T-helper 2 cell treated with Interferon-gamma antibody and Interleukin-4, amounts not matched to agents 100 ng/mL and 5 ng/mL, for 36 hours (primary cell): ENCODE data around the gene BCORL1. TPM values are rescaled to one million over a fixed set of nuclear protein-coding genes. Genes with fewer than 3 reads are reported as not detected.

Source experiments
- intact Hi-C: fragments of 100-400 bp; cut with micrococcal nuclease; formaldehyde crosslinking; loops from one replicate; pipeline ENCODE4 v1.15.1; 2023
- total RNA-seq: library from RNA; stranded (reverse); gene quantifications from 2 replicates; pipeline ENCODE4 v1.2.3, GENCODE V29; 2022

BCORL1 gene
- total RNA-seq, 1 donor from 2014 or later = 7.4 TPM

DNA sequence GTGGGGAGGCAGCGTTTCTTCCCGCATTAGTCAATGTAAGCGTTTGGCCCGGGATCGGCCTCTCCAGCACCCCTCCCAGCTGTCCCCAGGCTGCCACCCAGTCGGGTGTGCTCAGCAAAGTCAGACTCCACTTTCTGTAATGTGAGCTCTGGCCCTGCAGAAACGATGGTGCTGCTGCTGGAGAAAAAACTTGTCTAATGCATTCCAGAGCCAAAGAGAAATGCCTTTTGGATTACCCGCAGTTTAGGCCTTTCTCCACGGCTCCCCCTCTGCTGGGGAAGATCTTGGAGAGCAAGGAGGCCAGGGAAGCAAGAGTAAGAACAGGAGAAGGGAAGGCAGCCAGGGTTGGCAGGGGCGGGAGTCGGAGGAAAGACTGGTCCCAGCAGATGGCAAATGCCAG lies 72.7 kb downstream of the BCORL1 start:
- intact Hi-C loops = no loop called here

DNA sequence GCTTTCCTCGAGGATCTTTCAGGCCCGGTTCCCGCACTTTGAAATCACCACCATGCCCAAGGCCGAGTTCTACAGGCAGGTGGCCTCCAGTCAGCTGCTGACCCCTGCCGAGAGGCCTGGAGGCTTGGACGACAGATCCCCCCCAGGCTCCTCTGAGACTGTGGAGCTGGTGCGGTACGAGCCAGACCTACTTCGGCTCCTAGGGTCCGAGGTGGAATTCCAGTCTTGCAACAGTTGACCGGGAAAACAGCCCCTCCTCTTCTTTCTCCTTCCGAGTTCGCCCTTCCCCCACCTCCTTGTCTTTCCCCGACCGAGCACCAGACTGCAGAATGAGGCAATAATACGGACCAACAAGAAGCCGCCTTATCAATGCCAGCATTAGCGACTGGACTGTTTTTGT lies 73.5 kb downstream of the BCORL1 start:
- intact Hi-C loops = no loop called here

DNA sequence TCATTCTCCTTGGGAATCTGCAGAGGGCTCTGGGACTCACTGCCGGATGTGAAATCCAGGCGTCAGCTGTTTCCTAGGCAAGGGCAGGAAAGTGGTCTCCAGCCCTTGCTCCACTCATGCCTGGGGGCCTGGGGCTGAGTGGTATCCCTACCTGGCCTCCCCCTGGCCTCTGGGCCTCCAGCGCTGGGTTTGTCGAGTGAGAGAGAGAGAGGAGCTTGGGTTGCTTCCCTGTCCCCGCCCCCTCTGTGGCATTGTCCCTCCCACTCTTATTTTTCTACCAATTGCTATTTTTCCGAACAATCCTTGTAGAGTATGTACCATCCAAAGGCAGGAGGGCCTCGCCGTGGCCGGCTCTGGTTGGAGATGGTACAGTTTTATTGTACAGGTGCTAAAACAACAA lies 74.8 kb downstream of the BCORL1 start:
- intact Hi-C loops = no loop called here

DNA sequence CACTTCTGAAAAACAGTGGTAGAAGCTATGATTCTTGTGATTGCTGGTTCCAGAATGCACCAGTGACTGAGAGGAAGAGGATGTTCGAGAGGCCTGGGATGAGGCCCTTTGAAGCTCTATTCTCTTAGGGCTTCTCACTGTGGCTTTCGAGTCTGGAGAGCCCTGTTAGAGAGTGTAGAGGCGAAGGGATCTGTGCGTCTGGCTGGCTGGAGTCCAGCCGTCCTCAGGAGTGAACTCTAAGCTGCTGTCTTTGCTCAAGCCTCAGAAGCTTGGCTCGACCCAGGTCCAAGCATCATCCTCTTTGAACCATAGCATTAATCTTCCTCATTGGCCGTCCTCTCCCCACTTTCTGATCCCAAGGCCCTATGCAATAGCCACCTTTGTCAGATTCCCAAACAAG lies 76.2 kb downstream of the BCORL1 start:
- intact Hi-C loops = no loop called here

DNA sequence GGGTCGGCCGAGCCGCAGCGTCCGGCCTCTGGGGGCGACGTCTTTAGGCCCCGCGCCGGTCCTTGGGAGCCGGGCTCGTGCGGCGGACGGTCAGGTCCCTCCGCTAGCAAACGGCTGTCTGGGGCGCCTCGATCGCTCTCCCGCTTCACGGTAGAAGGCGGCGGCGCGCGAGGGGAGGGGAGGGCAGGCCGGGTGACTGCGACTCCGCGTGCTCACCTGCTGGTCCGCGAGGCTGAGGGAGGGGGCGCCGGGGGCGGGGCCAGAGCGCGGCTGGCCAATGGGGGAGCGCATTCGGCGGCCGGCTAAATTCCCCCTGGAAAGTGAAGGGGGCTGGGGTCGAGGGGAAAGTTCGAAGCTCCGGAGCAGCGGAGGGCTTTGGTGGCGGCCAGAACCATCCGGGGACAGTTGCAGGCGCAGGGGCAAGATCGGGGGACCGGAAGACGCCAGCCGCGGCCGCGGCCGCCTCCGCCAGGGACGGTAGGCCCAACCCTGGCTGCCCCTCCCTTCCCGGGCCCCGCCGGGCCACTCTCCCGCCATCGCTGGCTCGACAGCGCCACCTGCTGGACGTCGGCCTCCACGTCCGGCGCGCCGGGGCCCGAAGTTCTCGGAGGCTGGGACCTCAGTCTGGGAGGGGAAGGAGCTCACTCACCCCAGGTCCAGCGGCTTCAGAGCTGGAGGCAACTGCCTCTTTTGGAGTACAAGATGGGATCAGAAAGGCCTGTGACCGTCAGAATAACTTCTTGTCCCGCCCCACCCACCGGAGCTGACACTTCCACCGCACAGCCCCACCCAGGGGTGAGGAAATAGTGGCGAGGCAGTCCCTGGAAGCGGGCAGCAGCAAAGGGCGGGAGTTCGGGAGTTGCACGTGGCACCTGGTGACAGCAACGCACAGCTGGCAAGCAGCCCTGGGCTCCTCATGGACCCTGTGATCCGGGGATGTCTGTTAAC lies 78.0 kb downstream of the BCORL1 start:
- intact Hi-C loops = loop anchor here (1.0 to 5.0 kb wide), 4 partner anchors 38 to 453 kb away; partner anchors contain the start of gene UTP14A

DNA sequence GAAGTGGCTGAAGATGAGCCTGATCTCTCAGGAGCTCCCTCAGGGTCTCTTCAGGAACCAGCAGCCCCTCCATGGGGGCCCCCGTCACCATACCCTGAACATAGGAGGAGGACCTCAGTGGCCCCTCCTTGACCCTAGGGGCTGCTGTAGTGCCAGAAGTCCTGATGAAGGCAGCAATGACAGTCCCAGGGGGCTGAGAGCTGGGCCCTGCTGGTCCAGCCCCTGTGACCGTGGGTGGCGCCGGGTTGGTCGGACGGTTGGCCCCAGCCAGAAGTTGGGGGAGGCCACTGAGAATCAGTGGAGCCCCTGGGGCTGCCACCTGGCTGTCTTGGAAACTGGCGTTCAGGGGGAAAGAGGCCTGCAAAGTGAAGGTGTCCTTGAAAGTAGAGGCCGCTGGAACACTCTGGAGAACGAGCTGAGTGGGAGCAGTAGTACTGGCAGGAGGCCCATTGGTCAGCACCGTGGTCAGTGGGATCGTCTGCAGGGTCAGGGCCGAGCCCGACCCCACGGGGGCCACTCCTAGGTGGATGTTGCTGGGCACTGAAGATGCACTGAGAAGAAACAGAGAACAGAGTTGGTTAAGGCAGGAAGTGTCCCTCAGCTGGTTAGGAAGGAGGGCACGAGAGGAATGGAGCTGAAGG lies 84.7 kb downstream of the BCORL1 start:
- intact Hi-C loops = no loop called here

DNA sequence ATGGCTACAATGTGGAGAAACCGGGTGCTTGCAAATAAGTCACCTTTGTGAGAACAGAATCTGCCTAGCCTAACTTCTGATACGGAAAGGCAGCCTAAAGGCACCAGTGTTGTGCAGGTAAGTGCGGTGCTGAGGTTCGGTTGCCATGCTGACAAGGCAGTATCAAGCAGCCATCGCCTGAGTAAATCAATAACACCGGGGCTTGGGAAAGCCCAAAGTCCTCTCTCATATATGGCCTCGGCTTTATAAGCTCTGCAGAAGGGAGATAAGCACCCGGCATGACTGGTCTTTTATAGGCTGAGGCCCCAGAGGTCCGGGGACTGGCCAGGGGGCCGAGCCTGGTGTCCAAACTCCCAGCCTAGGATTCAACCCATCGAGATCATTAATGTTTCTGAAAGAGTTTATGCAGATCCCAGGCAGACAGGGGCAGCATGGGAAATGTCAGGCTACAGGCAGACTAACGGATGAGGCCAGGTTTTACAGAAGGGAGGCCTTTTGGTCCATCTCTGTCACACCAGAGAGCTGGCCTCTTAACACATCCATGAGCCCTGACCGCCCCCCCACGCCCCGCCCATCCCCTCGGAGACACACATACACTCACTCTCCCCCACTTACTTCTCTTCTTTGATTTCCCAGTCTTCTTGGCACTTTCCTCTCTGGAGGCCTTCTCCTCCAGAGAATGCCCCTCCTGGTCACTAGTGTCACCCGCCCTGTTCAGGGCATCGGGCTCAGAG lies 89.3 kb downstream of the BCORL1 start:
- intact Hi-C loops = no loop called here

DNA sequence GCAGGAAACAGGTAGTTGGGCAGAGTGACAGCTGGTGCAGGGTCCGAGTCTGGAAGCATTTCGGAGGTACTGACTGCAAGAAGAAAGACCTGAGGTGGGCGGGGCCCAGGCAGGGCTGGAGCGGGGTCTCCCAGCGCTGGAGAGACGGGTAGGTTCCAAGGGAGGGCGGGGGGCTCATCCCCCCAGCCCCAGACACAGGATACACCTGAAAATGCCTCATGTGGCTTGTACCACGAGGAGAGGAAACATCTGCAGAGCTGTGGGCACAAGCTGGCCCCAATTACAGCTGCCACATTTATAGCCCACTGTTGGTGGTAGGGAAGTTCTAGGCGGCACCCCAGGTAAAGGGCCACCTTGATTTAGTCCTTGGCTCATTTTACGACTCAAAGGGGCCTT lies 89.9 kb downstream of the BCORL1 start:
- intact Hi-C loops = no loop called here

DNA sequence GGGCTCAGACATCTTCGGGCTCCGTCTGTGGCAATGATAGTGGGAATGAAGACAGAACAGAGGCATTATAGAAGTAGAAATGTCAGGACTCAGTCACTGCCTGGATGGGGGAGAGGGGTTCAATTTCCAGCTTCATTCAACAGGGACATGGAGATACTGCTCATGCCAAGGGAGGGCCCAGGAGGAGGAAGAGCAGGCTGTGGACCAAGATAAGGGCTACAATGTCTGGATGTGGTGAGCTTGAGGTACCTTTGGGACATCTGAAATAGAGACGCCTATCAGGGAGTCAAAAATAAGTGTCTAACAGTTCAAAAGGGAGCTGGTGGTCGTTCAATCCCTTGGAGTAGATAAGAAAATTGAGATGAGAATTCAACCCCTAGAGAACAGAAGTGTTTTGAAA lies 93.3 kb downstream of the BCORL1 start:
- intact Hi-C loops = no loop called here

DNA sequence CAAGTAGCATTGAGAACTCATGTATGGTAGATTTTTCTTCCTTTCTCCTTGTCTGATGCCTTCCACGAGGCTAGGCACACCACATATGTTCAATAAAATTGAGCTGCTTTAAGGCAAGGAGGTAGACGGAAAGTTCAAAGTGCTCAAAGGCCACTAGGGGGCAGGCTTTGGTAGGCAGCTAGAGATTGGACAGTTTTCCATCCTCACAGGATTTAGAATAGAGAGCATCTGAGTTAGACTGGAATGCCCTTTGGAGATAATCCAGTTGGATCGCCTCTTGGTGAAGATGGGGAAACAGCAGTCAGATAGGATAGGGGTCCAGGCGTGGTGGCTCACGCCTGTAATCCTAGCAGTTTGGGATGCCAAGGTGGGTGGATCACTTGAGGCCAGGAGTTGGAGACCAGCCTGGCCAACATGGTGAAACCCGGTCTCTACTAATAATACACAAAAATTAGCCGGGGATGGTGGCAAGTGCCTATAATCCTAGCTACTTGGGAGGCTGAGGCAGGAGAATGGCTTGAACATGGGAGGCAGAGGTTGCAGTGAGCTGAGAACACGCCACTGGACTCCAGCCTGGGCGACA lies 97.5 kb downstream of the BCORL1 start:
- intact Hi-C loops = loop anchor here (10.0 kb wide), 2 partner anchors 255 to 305 kb away; partner anchors contain the start of genes SASH3 and SLC25A14

DNA sequence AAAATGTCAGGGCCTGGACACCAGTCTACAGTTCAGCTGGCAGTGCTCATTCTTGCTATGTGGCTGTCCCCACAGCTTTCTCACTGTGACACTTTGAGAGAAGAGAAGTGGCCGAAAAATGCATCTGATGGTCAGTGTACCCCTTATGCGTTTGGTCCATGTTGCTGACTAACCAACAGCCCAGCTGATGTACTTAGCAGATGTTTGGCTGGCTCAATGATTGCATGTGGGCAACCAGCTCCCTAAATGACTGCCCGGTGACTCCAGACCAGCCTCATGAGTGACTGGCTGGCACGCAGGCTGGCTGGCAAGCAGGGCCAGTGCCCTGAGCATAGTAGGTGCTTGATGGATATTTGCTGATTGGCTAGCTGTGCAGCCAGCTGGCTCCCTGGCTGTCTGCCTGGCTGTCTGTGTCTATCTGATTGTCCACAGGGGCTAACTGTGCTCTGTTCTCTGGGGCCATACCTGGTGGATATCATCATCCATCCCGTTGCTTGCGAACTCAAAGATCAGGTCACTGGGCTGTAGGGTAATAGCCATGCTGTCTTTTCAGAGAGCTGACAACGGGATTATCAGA lies 98.4 kb downstream of the BCORL1 start:
- intact Hi-C loops = loop anchor here (10.0 kb wide), 2 partner anchors 254 to 306 kb away; partner anchors contain the start of genes SASH3 and SLC25A14

DNA sequence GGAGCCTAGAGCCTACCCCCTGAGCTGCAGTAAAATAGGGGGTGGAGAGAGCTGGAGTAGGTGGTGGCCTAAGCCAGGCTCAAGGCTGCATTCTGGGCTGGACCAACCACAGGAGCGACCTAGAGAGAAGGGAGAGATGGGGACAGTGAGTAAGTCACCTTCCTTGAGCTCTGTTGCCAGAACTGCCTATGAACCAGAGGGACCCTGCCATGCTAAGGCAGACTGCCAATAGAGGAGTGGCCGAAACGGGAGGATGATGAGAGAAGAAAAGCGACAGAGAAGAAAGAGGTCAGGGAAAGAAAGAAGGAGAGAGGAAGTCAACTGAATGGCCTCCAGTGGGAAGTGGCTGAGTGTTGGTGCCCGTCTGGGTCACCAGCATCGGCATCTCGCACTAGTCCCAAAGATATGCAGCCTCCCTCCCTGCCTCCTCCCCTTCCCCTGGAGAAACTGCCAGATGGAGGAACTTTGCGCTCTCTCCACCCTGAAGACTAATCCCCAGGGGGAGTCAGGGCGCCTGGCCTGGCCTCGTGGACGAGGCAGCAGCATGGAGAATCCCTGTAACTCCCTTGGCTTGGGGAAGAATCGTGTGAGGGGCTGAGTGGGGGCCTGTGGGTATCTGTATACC lies 99.1 kb downstream of the BCORL1 start:
- intact Hi-C loops = loop anchor here (1.0 to 10.0 kb wide), 9 partner anchors 11 to 307 kb away; partner anchors contain the start of genes AIFM1, BCORL1, SASH3 and SLC25A14

DNA sequence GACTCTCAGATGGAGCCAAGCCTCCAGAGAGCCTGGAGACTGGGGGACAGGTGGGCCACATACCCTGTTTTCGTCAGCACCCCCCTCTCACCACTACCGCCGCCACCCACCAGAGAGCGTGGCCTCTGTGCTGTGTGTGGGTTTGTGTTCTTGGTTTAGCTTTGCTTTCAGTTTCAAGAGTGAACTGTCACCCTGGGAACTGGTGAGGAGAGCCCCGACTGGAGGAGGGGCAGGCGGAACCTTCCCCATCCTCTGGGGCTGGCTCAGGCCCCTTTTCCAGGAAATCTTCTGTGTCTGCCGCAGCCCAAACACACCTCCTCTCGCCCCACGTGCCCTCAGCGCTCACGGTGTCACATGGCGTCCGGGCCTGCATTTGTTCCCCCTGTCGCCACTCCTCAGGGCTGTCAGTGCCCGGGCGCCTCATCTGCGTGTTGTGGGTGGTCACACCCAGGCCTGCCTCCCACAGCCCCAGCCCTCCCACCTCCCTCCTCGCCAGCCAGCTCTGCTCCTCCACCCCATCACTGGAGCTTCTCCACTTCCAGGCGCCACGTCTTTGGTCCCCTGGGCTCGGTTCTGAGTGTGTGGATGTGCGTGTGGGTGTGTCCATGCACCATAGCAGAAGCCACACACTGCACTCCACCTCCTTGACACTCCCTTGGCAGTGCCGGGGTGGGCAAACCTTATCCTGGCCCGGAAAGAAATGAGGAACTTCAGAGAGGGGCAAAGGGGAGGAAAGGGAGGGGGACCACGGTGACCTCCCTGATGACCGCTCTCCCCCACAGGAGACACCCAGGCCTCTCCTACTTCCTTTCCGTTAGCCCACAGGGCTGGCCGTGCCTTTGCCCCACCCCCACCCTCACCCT lies 100.0 kb downstream of the BCORL1 start:
- intact Hi-C loops = loop anchor here (1.0 to 10.0 kb wide), 9 partner anchors 10 to 308 kb away; partner anchors contain the start of genes AIFM1, BCORL1, SASH3 and SLC25A14

DNA sequence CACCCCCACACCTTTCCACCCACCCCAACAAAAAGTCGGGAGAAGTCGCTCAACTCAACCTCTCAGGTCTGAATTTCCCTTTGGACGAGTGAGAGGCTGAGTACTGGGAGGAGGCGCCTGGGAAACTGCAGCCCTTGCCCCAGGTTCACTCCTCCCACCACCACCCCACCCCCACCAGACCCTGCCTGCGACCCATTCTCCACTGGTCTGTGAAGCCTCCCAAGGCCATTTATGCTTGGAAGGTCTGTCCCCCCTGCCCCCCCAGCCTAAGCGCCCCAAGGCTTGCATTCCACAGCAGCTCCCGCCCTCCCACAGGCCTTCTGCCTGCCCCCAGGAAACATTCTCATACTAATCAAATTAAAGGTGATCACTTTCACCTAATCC lies 100.7 kb downstream of the BCORL1 start:
- intact Hi-C loops = loop anchor here (2.0 to 10.0 kb wide), 3 partner anchors 186 to 308 kb away; partner anchors contain the start of genes SASH3, SLC25A14 and ZNF280C

DNA sequence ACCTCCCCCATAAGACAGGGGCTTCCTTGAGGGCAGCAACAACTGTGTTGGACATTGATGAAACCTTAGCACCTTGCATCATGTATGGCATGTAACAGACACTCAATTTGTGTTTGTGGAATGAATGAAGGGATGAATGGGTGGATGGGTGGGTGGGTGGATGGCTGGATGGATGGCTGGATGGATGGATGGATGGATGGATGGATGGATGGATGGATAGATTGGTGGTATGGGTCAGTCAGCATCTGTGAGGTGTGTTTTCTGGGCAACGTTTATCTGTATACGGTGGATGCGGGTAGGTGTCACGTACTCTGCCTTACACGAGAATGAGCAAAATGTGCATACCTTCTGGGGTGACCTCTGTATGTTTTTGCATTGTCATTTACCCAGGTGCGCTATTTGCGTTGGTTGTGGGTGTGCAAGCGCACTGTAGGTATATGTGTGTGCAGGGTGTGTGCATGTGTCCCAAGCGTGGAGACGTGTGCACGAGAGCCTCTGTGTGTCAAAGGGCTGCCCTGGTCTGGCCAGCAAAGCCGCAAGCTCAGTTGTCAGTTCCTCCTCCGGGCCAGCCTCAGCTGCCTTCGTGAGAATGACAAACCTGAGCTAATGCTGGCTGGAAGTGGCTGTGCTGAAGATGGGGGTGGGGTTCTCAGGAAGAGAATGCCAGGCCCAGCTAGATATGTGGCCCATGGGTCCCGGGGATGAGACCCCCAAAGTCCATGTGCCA lies 101.4 kb downstream of the BCORL1 start:
- intact Hi-C loops = loop anchor here (2.0 to 10.0 kb wide), 3 partner anchors 185 to 309 kb away; partner anchors contain the start of genes SASH3, SLC25A14 and ZNF280C

DNA sequence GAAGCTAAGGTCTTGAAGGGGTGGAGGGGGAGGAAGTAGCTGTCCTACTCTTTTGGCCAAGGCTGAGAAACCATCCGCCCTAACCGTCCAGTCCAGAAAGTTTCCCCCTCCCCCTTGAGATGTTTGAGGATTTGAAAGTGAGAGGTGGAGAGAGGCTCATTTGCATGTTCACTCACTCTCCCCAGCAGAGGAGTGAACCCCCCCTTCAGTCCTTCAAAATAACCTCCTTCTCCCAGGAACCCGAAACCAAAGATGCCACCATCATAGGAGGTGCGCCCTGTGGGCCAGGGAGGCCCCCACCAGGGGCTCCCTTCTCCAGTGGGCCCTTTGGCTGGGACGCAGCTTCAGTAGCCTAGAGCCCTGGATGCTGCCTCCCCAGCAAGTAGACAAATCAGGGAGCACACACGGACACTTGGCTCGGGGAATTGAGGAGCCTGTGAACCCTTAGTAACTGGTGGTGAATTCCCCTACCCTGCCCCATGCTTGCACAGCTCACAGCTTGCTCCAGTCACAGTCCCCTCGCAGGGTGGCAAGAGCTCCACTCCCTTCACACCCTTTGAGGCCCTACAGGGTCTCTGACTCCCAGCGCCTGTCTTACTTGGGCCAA lies 102.3 kb downstream of the BCORL1 start:
- intact Hi-C loops = loop anchor here (10.0 kb wide), 2 partner anchors 250 to 310 kb away; partner anchors contain the start of genes SASH3 and SLC25A14

DNA sequence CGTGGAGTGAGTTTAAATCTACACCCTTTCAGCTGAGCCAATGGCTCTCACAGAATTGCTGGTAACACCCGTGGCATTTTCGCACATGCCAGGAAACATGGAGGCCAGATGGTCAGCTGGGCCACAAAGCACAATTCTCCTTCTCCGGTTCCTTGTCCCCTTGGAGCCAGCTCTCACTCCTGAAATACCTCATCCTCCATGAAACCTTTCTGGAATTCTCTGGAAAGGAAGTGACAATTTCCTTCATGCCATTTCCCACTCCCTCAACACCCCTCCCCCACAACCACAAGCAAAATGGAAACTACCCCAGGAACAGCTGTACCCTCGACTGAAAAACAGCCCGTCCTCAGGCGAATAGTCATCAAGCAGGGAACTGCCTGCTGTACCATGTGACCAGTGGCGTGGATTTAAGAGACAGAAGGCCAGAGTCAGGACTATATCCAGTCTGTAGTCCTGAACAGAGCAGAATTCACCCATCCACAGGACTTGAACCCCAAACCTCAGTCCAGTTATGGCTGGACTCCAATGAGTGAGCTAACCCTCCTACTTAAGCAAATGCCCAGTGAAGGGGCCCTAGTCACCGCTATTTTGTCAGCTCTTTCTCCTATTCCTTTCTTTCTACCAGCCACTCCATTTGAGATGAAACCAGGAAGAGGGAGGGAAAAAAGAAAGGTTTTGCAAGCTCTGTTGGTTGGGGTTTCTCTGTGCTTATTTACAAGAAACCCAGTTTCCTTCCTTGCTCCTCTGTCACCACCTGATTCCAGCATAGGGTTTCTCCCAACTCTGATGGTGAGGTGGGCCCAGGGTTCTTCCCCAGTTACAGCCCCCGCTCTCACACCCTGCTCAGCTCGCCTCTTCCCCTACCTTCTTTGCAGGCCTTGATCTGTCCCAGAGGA lies 103.4 kb downstream of the BCORL1 start:
- intact Hi-C loops = loop anchor here (10.0 kb wide), 2 partner anchors 249 to 311 kb away; partner anchors contain the start of genes SASH3 and SLC25A14
